Endothelial cell (in vitro differentiated cells): ENCODE results near the gene IPO4. TPM values are rescaled to one million over a fixed set of nuclear protein-coding genes. Genes with fewer than 3 reads are reported as not detected.
A peak's percentile ranks its signal among the peaks of the same experiment; 100 is the strongest.

Experiments
- DNase-seq: peaks from one replicate; pipeline ENCODE4 v3.0.0; 2021; ENCODE audit warnings: low spot score
- H3K27ac Mint-ChIP-seq: one replicate; pipeline ENCODE4 v1.8.0; 2021; ENCODE audit warnings: mixed read lengths, inconsistent platforms; ENCODE audit not compliant: unreplicated experiment
- H3K27me3 Mint-ChIP-seq: one replicate; pipeline ENCODE4 v1.8.0; 2021; ENCODE audit warnings: mild to moderate bottlenecking, moderate library complexity, mixed read lengths, inconsistent platforms; ENCODE audit not compliant: unreplicated experiment
- H3K36me3 Mint-ChIP-seq: one replicate; pipeline ENCODE4 v1.8.0; 2021; ENCODE audit warnings: mild to moderate bottlenecking, low read depth, mixed read lengths, inconsistent platforms; ENCODE audit not compliant: unreplicated experiment
- H3K4me1 Mint-ChIP-seq: one replicate; pipeline ENCODE4 v1.8.0; 2021; ENCODE audit warnings: mild to moderate bottlenecking, mixed read lengths, inconsistent platforms; ENCODE audit not compliant: unreplicated experiment
- H3K4me3 Mint-ChIP-seq: one replicate; pipeline ENCODE4 v1.8.0; 2021; ENCODE audit warnings: mild to moderate bottlenecking, mixed read lengths, inconsistent platforms; ENCODE audit not compliant: unreplicated experiment
- H3K9me3 Mint-ChIP-seq: one replicate; pipeline ENCODE4 v1.8.0; 2021; ENCODE audit warnings: mixed read lengths, inconsistent platforms; ENCODE audit not compliant: unreplicated experiment
- CTCF ChIP-seq: fragments of 200-600 bp; sonication (generic); IDR thresholded peaks from one replicate; pipeline ENCODE4 v1.5.0; 2021; ENCODE audit warnings: antibody characterized with exemption; ENCODE audit not compliant: unreplicated experiment
- total RNA-seq: library from RNA; stranded (reverse); fragmentation: NEBNext Ultra II Directional; extraction: Animal tissue kit (Norgen Biotek cat#: 25700); gene quantifications from one replicate; pipeline ENCODE4 v1.2.1, GENCODE V29; 2021; ENCODE audit not compliant: unreplicated experiment

IPO4 gene
- total RNA-seq, 1 donor from 2014 or later = 29.0 TPM

- Mint-ChIP-seq H3K4me1 (peaks cover 4% of the 10 kb centered on the region), H3K9me3 (no peaks in the 10 kb centered on the region), H3K27ac (no peak overlapping the region), H3K36me3 (peaks cover 23% of the 10 kb centered on the region), H3K27me3 (peaks cover 10% of the 10 kb centered on the region), H3K4me3 (no peak overlapping the region)
- DNase-seq = no peak
- TF ChIP-seq CTCF = no peak
These were observed 11.4 kb downstream of the IPO4 start for GRCh38 chr14:24177041-24177825.

GRCh38 chr14:24176599-24176998 is 12.0 kb downstream of the IPO4 start:
- Mint-ChIP-seq H3K27ac (no peak overlapping the region), H3K4me3 (no peak overlapping the region), H3K4me1 (peaks cover 4% of the 10 kb centered on the region), H3K9me3 (no peaks in the 10 kb centered on the region), H3K27me3 (peaks cover 8% of the 10 kb centered on the region), H3K36me3 (peaks cover 20% of the 10 kb centered on the region)
- no peak for TF ChIP-seq CTCF
- no peak for DNase-seq

GRCh38 chr14:24172871-24173281 is 15.7 kb downstream of the IPO4 start:
- H3K27ac Mint-ChIP-seq = no peak overlapping the region
- no peak for DNase-seq
- no peak for TF ChIP-seq CTCF
- peaks cover 4% of the 10 kb centered on the region for H3K27me3 Mint-ChIP-seq
- peak overlapping the region; percentile 42 for H3K4me3 Mint-ChIP-seq
- no peaks in the 10 kb centered on the region for H3K9me3 Mint-ChIP-seq
- peaks cover 18% of the 10 kb centered on the region for H3K36me3 Mint-ChIP-seq
- no peaks in the 10 kb centered on the region for H3K4me1 Mint-ChIP-seq

- TF ChIP-seq CTCF = no peak
- no peak for DNase-seq
- Mint-ChIP-seq H3K36me3 (peaks cover 21% of the 10 kb centered on the region), H3K9me3 (no peaks in the 10 kb centered on the region), H3K27me3 (peaks cover 4% of the 10 kb centered on the region), H3K27ac (no peak overlapping the region), H3K4me3 (peak overlapping the region; percentile 81), H3K4me1 (peaks cover 2% of the 10 kb centered on the region)
These were observed 16.3 kb downstream of the IPO4 start for GRCh38 chr14:24172261-24172860.
